ENCODE data around the gene MEI1. TPM values are rescaled to one million over a fixed set of nuclear protein-coding genes. Genes with fewer than 3 reads are reported as not detected.
"Not testable (repeated sequence)": the region's sequence is repeated elsewhere in the genome, so short reads cannot be mapped to it uniquely, and the experiment has no call there.

Gene MEI1
- total RNA-seq, 1 experiment from 2014 or later, result 0.61 TPM

GRCh38 chr22:41683616-41684015 is 15.7 kb upstream of the MEI1 start:
- DNase-seq, result peak in 1 of 2 experiments; percentile 51
- Histone ChIP-seq H3K36me3 (ENCODE audit: low read depth) (peaks cover 24% of the 10 kb centered on the region; the same call in 1 of the 2 replicates), H3K79me2 (ENCODE audit: low read depth) (peaks cover 99% of the 10 kb centered on the region), H3K4me1 (replicated peaks; ENCODE audit: insufficient read depth) (peaks cover 26% of the 10 kb centered on the region), H3K9me3 (ENCODE audit: insufficient read depth, low read depth) (no peaks in the 10 kb centered on the region), H3K4me3 (no peak overlapping the region), H4K20me1 (ENCODE audit: insufficient read depth) (peaks cover 71% of the 10 kb centered on the region), H3K4me2 (no peak overlapping the region), H3K27ac (peak overlapping the region; percentile 59), H3K27me3 (ENCODE audit: insufficient read depth, low read depth) (no peaks in the 10 kb centered on the region), H3K9me2 (ENCODE audit: insufficient read depth) (no peaks in the 10 kb centered on the region), H3F3A (ENCODE audit: insufficient read depth, low read depth) (peaks cover 32% of the 10 kb centered on the region), H2AFZ (no peak overlapping the region)
- CTCF ChIA-PET, result no interaction called here
- POLR2A ChIA-PET (ENCODE audit: unreplicated experiment), result interaction anchor here (0.8 kb wide), 1 partner anchor 34 kb away, joined by 5 read pairs; no protein-coding TSS in a partner anchor
- intact Hi-C loops (cut with micrococcal nuclease; ENCODE audit: unreplicated experiment), result no loop called here
- TF ChIP-seq EZH2 (IDR thresholded peaks at IDR 0.05; ENCODE audit: low read depth) (no peak), CTCF (conservative IDR thresholded peaks at IDR 0.05) (no peak)
- no TSS peak for BruUV-seq (replicated peaks)

- Histone ChIP-seq H3K27ac (peak overlapping the region; percentile 59; the same call in 1 of the 2 replicates), H2AFZ (no peak overlapping the region), H3F3A (ENCODE audit: insufficient read depth, low read depth) (peaks cover 32% of the 10 kb centered on the region), H3K4me3 (no peak overlapping the region), H3K9me2 (ENCODE audit: insufficient read depth) (no peaks in the 10 kb centered on the region), H3K9me3 (ENCODE audit: insufficient read depth, low read depth) (no peaks in the 10 kb centered on the region), H3K79me2 (ENCODE audit: low read depth) (peaks cover 97% of the 10 kb centered on the region), H3K36me3 (ENCODE audit: low read depth) (peaks cover 19% of the 10 kb centered on the region; the same call in 1 of the 2 replicates), H3K4me2 (no peak overlapping the region), H4K20me1 (ENCODE audit: insufficient read depth) (peaks cover 66% of the 10 kb centered on the region), H3K27me3 (ENCODE audit: insufficient read depth, low read depth) (no peaks in the 10 kb centered on the region), H3K4me1 (replicated peaks; ENCODE audit: insufficient read depth) (peaks cover 26% of the 10 kb centered on the region)
- ChIA-PET POLR2A (ENCODE audit: unreplicated experiment) (no interaction called here), CTCF (no interaction called here)
- no peak for DNase-seq
- TF ChIP-seq CTCF (conservative IDR thresholded peaks at IDR 0.05), result no peak
- TF ChIP-seq EZH2 (IDR thresholded peaks at IDR 0.05; ENCODE audit: low read depth), result no peak
- no TSS peak for BruUV-seq (replicated peaks)
- intact Hi-C loops (cut with micrococcal nuclease; ENCODE audit: unreplicated experiment), result no loop called here
Measured at GRCh38 chr22:41684194-41684593, 15.1 kb upstream of the MEI1 start.

GRCh38 chr22:41686890-41687289 is 12.4 kb upstream of the MEI1 start:
- ChIA-PET CTCF (interaction anchor here (0.9 kb wide), 1 partner anchor 19 kb away, joined by 3 read pairs; no protein-coding TSS in a partner anchor), POLR2A (ENCODE audit: unreplicated experiment) (interaction anchor here (0.6 kb wide), 1 partner anchor 48 kb away, joined by 13 read pairs; no protein-coding TSS in a partner anchor)
- H2AFZ ChIP-seq; H3K36me3 ChIP-seq (ENCODE audit: low read depth); H3K9me2 ChIP-seq (ENCODE audit: insufficient read depth); H3K27me3 ChIP-seq (ENCODE audit: insufficient read depth, low read depth); intact Hi-C loops (cut with micrococcal nuclease; ENCODE audit: unreplicated experiment); BruUV-seq (replicated peaks); DNase-seq; H3K9me3 ChIP-seq (ENCODE audit: insufficient read depth, low read depth): not testable (repeated sequence)
- peak overlapping the region; percentile 79 for H3K4me3 ChIP-seq
- H3K4me1 ChIP-seq (replicated peaks; ENCODE audit: insufficient read depth), result peaks cover 30% of the 10 kb centered on the region
- H4K20me1 ChIP-seq (ENCODE audit: insufficient read depth), result peaks cover 42% of the 10 kb centered on the region
- H3K79me2 ChIP-seq (ENCODE audit: low read depth), result peaks cover 82% of the 10 kb centered on the region
- peak overlapping the region; percentile 74; the same call in 1 of the 2 replicates for H3K27ac ChIP-seq
- peak overlapping the region; percentile 90 for H3K4me2 ChIP-seq
- H3F3A ChIP-seq (ENCODE audit: insufficient read depth, low read depth), result peaks cover 35% of the 10 kb centered on the region
